ENCODE results near the gene ENDOV. TPM values are rescaled to one million over a fixed set of nuclear protein-coding genes. Genes with fewer than 3 reads are reported as not detected.

Gene ENDOV
- polyA plus RNA-seq, 1 experiment = 29.8 TPM

DNA sequence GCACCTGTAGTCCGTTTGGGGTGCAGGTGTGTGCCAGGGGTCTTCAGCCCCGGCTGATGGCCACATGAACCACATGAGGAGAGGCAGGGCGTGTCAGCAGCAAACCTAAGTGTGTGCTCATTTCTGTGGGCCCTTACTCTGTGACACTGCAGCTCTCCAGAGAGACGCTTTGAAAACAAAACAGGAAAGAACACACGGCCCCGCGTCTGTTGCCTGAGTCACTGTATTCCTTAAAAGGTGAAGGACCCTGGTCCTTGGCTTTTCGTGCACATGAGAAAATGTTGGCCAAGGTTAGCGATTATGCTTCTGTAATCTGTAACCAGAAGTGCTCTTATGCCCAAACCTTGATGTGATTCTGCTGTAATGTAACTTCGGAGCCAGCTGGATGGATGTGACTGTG is 22.6 kb downstream of the ENDOV start:
- H3K27me3 ChIP-seq (ENCODE audit: control insufficient read depth, insufficient read depth, low read length) = no peaks in the 10 kb centered on the region
- TF ChIP-seq, protein P1, sequence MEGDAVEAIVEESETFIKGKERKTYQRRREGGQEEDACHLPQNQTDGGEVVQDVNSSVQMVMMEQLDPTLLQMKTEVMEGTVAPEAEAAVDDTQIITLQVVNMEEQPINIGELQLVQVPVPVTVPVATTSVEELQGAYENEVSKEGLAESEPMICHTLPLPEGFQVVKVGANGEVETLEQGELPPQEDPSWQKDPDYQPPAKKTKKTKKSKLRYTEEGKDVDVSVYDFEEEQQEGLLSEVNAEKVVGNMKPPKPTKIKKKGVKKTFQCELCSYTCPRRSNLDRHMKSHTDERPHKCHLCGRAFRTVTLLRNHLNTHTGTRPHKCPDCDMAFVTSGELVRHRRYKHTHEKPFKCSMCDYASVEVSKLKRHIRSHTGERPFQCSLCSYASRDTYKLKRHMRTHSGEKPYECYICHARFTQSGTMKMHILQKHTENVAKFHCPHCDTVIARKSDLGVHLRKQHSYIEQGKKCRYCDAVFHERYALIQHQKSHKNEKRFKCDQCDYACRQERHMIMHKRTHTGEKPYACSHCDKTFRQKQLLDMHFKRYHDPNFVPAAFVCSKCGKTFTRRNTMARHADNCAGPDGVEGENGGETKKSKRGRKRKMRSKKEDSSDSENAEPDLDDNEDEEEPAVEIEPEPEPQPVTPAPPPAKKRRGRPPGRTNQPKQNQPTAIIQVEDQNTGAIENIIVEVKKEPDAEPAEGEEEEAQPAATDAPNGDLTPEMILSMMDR (IDR thresholded peaks at IDR 0.05; ENCODE audit: insufficient read depth, low read depth, low read length) = no peak
- no peak overlapping the region for H3K4me3 ChIP-seq (ENCODE audit: low read depth, low read length)
- POLR2A ChIA-PET = no interaction called here
- CTCF ChIA-PET = interaction anchor here (4.3 kb wide), 1 partner anchor 10 kb away, joined by 22 read pairs; no protein-coding TSS in a partner anchor
- DNase-seq (ENCODE audit: low read depth) = no peak
- H3K36me3 ChIP-seq (ENCODE audit: control insufficient read depth, insufficient read depth, low read length) = no peaks in the 10 kb centered on the region

DNA sequence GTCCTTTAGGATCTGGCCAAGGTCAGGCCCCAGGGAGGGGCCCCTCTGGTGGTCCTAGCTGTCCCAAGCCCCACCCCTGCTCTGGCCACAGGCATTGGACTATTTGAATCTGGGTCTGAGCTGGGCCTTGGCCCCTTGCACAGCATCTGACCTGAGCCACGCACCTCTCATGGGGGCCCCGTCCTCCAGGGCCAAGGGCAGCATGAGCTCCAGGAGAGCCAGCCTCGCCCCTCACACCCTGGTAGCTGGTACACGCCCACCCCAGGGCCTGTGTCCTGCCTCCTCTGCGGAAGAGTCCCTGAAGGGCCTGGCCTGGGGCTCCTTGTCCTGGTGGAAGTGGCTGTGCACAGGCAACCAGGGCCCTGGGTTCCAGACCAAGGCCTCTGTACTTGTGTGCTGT is 23.8 kb downstream of the ENDOV start:
- no peak for DNase-seq (ENCODE audit: low read depth)
- CTCF ChIA-PET = interaction anchor here (1.0 to 4.3 kb wide), 2 partner anchors 10 to 11 kb away, joined by 3 to 22 read pairs; no protein-coding TSS in a partner anchor
- Histone ChIP-seq H3K36me3 (ENCODE audit: control insufficient read depth, insufficient read depth, low read length) (no peaks in the 10 kb centered on the region), H3K27me3 (ENCODE audit: control insufficient read depth, insufficient read depth, low read length) (peaks cover 2% of the 10 kb centered on the region; the same call in 1 of the 2 replicates), H3K4me3 (ENCODE audit: low read depth, low read length) (no peak overlapping the region)
- POLR2A ChIA-PET = no interaction called here
- TF ChIP-seq, protein P1 (IDR thresholded peaks at IDR 0.05; ENCODE audit: insufficient read depth, low read depth, low read length) = no peak

DNA sequence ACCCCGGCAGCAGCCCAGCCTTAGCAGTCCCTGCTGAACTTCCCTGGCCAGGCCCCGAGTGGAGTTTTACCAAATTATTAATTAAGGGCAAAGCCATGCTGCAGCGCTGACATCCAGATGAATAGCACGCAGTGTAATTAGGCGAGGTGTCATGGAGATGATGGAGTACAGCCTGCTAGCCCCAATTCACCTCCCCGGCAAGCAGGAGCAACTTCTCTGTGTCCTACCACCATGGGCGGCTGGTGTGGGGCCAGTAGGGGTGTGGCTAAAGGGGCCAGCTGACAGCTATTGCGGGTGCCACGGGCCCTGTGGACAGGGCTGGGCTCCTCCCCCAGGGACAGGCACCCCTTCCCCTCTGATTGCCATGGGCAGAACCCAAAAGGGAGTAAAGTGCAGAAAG is 24.5 kb downstream of the ENDOV start:
- H3K4me3 ChIP-seq (ENCODE audit: low read depth, low read length) = no peak overlapping the region
- no peaks in the 10 kb centered on the region for H3K36me3 ChIP-seq (ENCODE audit: control insufficient read depth, insufficient read depth, low read length)
- peaks cover 3% of the 10 kb centered on the region; the same call in 1 of the 2 replicates for H3K27me3 ChIP-seq (ENCODE audit: control insufficient read depth, insufficient read depth, low read length)
- TF ChIP-seq, protein P1 (IDR thresholded peaks at IDR 0.05; ENCODE audit: insufficient read depth, low read depth, low read length) = no peak
- no peak for DNase-seq (ENCODE audit: low read depth)
- ChIA-PET POLR2A (no interaction called here), CTCF (interaction anchor here (2.3 kb wide), 1 partner anchor 12 kb away, joined by 9 read pairs; no protein-coding TSS in a partner anchor)

DNA sequence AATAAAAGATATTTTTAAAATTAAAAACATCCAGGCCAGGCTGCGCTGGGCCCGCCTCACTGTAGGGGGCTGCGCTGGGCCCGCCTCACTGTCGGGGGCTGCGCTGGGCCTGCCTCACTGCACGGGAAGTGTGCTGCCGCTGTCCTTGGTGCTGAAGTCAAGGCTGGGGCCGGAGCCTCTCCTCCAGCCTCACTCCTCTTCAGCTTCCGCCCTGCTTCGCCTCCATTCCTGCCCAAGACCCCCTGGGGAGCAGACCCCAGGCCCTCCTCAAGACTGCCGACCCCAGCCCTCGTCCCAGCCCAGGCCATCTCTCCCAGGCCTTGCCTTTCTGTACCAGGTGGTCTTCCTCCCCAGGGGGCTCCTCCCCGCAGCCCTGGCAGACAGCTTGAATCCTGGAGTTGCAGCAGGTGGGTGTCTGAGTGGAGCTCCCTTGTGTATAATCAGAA is 26.2 kb downstream of the ENDOV start:
- TF ChIP-seq, protein P1 (IDR thresholded peaks at IDR 0.05; ENCODE audit: insufficient read depth, low read depth, low read length) = no peak
- Histone ChIP-seq H3K27me3 (ENCODE audit: control insufficient read depth, insufficient read depth, low read length) (peaks cover 9% of the 10 kb centered on the region), H3K36me3 (ENCODE audit: control insufficient read depth, insufficient read depth, low read length) (no peaks in the 10 kb centered on the region), H3K4me3 (ENCODE audit: low read depth, low read length) (no peak overlapping the region)
- ChIA-PET POLR2A (no interaction called here), CTCF (interaction anchor here (2.3 kb wide), 1 partner anchor 14 kb away, joined by 9 read pairs; no protein-coding TSS in a partner anchor)
- no peak for DNase-seq (ENCODE audit: low read depth)

DNA sequence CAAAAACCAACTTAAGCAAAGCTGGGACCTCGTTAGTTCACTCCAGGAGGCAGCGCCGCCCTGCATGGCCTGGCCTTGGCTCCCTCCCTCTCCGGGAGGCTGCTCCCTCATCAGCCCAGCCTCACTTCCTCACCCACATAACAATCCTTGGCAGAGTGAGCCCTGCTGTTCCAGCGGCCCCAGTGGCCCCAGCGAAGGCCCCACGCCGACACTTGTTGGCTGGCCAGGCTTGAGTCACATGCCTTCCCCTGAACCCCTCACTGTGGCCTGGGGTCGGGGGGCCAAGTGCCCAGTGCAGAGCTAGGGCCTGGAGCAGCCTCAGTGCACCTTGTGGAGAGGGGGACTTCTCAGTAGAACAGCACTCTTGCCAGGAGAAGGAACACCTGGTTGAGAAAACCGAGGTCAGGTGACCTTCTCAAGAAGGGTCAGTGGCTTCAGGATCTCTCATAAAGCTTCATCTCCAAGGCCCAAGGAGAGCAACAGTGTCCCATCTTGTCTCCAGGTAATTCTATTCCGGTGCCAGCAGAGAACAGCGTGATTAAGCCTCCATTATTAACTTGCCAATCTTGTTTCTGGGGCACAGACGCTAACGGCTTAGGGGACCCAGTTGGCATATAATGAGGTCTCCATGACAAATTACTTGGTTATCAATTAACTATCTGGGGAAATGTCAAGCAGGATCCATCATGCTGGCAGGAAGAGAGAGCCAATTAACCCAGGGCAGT is 26.8 kb downstream of the ENDOV start:
- TF ChIP-seq, protein P1 (IDR thresholded peaks at IDR 0.05; ENCODE audit: insufficient read depth, low read depth, low read length) = no peak
- ChIA-PET POLR2A (no interaction called here), CTCF (interaction anchor here (2.3 kb wide), 1 partner anchor 15 kb away, joined by 9 read pairs; no protein-coding TSS in a partner anchor)
- peaks cover 12% of the 10 kb centered on the region for H3K27me3 ChIP-seq (ENCODE audit: control insufficient read depth, insufficient read depth, low read length)
- H3K4me3 ChIP-seq (ENCODE audit: low read depth, low read length) = no peak overlapping the region
- no peaks in the 10 kb centered on the region for H3K36me3 ChIP-seq (ENCODE audit: control insufficient read depth, insufficient read depth, low read length)
- no peak for DNase-seq (ENCODE audit: low read depth)

Data from BJ (cell line).